Muscle of leg (tissue), 11 donors: ENCODE data around the gene C1R. TPM values are rescaled to one million over a fixed set of nuclear protein-coding genes. Genes with fewer than 3 reads are reported as not detected.
A peak's percentile ranks its signal among the peaks of the same experiment; 100 is the strongest.

Experiments used
- DNase-seq: peaks from one replicate; pipeline ENCODE4 v3.0.0; 2013
- H3K27ac ChIP-seq: one replicate; pipeline ENCODE4 v1.5.1; 2013; ENCODE audit warnings: mild to moderate bottlenecking, low read length, control low read depth
- H3K27me3 ChIP-seq: one replicate; pipeline ENCODE4 v1.6.1; 2013; ENCODE audit warnings: low read length; ENCODE audit not compliant: control insufficient read depth, insufficient read depth
- H3K36me3 ChIP-seq: one replicate; pipeline ENCODE4 v1.6.1; 2013; ENCODE audit warnings: low read length; ENCODE audit not compliant: control insufficient read depth, insufficient read depth
- H3K4me1 ChIP-seq: one replicate; pipeline ENCODE4 v1.6.1; 2013; ENCODE audit warnings: low read length; ENCODE audit not compliant: control insufficient read depth, insufficient read depth
- H3K4me3 ChIP-seq: one replicate; pipeline ENCODE4 v1.5.1; 2013; ENCODE audit warnings: low read length, control low read depth
- H3K9me3 ChIP-seq: replicated peaks from 2 replicates; pipeline ENCODE4 v1.6.1; 2013; ENCODE audit warnings: low read depth, low read length; ENCODE audit not compliant: control insufficient read depth
- WGBS: methylation state at CpG from one replicate; pipeline ENCODE4 v1.1.5; 2013; ENCODE audit warnings: missing lambda C conversion rate; ENCODE audit not compliant: insufficient coverage; 5-methylcytosine and 5-hydroxymethylcytosine counted together
- polyA plus RNA-seq, 8 donors: library from polyadenylated mRNA; unstranded; fragments of 120-200 nt; gene quantifications; one replicate each; pipeline versions ENCODE4 v1.2.1 to v1.2.3, GENCODE V29; 2013; ENCODE audit warnings: inconsistent platforms in 1 of 8, low replicate concordance in 1 of 8; ENCODE audit not compliant: insufficient read length in 8 of 8, insufficient read depth in 1 of 8
- total RNA-seq: library from RNA; stranded (reverse); fragments of 120-200 nt; gene quantifications from one replicate; pipeline ENCODE4 v1.2.4, GENCODE V29; 2013

C1R gene
- total and polyA plus RNA-seq, 9 donors = 75.0 to 105 (median 95.6) TPM

- peaks cover 23% of the 10 kb centered on the region for H3K36me3 ChIP-seq
- peak overlapping the region; percentile 55 for H3K27ac ChIP-seq
- peaks cover 27% of the 10 kb centered on the region for H3K4me1 ChIP-seq
- WGBS = no CpG with 5 or more reads among the region's 7 CpGs
- DNase-seq = no peak
- peaks cover 2% of the 10 kb centered on the region for H3K27me3 ChIP-seq
- peak overlapping the region; percentile 49 for H3K4me3 ChIP-seq
- no peaks in the 10 kb centered on the region for H3K9me3 ChIP-seq
Measured at GRCh38 chr12:7091171-7091570, 1.1 kb downstream of the C1R start.

- peaks cover 2% of the 10 kb centered on the region for H3K27me3 ChIP-seq
- H3K27ac ChIP-seq = peak overlapping the region; percentile 55
- 65% methylated on average over 11 of the region's 16 CpGs for WGBS
- peaks cover 27% of the 10 kb centered on the region for H3K4me1 ChIP-seq
- H3K4me3 ChIP-seq = peak overlapping the region; percentile 49
- H3K36me3 ChIP-seq = peaks cover 29% of the 10 kb centered on the region
- no peak for DNase-seq
- H3K9me3 ChIP-seq = no peaks in the 10 kb centered on the region
Measured at GRCh38 chr12:7090222-7090998, 1.8 kb downstream of the C1R start.

- Histone ChIP-seq H3K4me1 (peaks cover 27% of the 10 kb centered on the region), H3K27me3 (peaks cover 2% of the 10 kb centered on the region), H3K36me3 (peaks cover 38% of the 10 kb centered on the region), H3K9me3 (no peaks in the 10 kb centered on the region), H3K27ac (no peak overlapping the region), H3K4me3 (no peak overlapping the region)
- 76% methylated on average over 11 of the region's 11 CpGs for WGBS
- DNase-seq = no peak
Measured at GRCh38 chr12:7089196-7089871, 2.9 kb downstream of the C1R start.

GRCh38 chr12:7083125-7083524 is 9.1 kb downstream of the C1R start:
- no peak for DNase-seq
- Histone ChIP-seq H3K27me3 (no peaks in the 10 kb centered on the region), H3K9me3 (no peaks in the 10 kb centered on the region), H3K4me3 (no peak overlapping the region), H3K4me1 (no peaks in the 10 kb centered on the region), H3K27ac (no peak overlapping the region), H3K36me3 (peaks cover 27% of the 10 kb centered on the region)

- 72% methylated on average over 13 of the region's 14 CpGs for WGBS
- no peak for DNase-seq
- no peak overlapping the region for H3K27ac ChIP-seq
- peaks cover 19% of the 10 kb centered on the region for H3K36me3 ChIP-seq
- H3K4me1 ChIP-seq = no peaks in the 10 kb centered on the region
- H3K4me3 ChIP-seq = no peak overlapping the region
- no peaks in the 10 kb centered on the region for H3K27me3 ChIP-seq
- H3K9me3 ChIP-seq = no peaks in the 10 kb centered on the region
Measured at GRCh38 chr12:7081037-7081436, 11.2 kb downstream of the C1R start.

- Histone ChIP-seq H3K9me3 (no peaks in the 10 kb centered on the region), H3K4me1 (no peaks in the 10 kb centered on the region), H3K27ac (no peak overlapping the region), H3K36me3 (peaks cover 8% of the 10 kb centered on the region), H3K27me3 (no peaks in the 10 kb centered on the region), H3K4me3 (no peak overlapping the region)
- DNase-seq = no peak
Measured at GRCh38 chr12:7079826-7080125, 12.5 kb downstream of the C1R start.

- no peaks in the 10 kb centered on the region for H3K27me3 ChIP-seq
- DNase-seq = no peak
- no CpG with 5 or more reads among the region's 4 CpGs for WGBS
- H3K27ac ChIP-seq = no peak overlapping the region
- H3K4me3 ChIP-seq = no peak overlapping the region
- no peaks in the 10 kb centered on the region for H3K4me1 ChIP-seq
- no peaks in the 10 kb centered on the region for H3K9me3 ChIP-seq
- peaks cover 1% of the 10 kb centered on the region for H3K36me3 ChIP-seq
Measured at GRCh38 chr12:7078163-7078562, 14.1 kb downstream of the C1R start.

- Histone ChIP-seq H3K4me1 (no peaks in the 10 kb centered on the region), H3K27me3 (no peaks in the 10 kb centered on the region), H3K36me3 (no peaks in the 10 kb centered on the region), H3K27ac (no peak overlapping the region), H3K4me3 (no peak overlapping the region), H3K9me3 (no peaks in the 10 kb centered on the region)
- 90% methylated on average over 1 of the region's 4 CpGs for WGBS
- no peak for DNase-seq
Measured at GRCh38 chr12:7076493-7076892, 15.8 kb downstream of the C1R start.

GRCh38 chr12:7075939-7076338 is 16.3 kb downstream of the C1R start:
- 59% methylated on average over 1 of the region's 3 CpGs for WGBS
- Histone ChIP-seq H3K27me3 (no peaks in the 10 kb centered on the region), H3K36me3 (no peaks in the 10 kb centered on the region), H3K9me3 (no peaks in the 10 kb centered on the region), H3K27ac (no peak overlapping the region), H3K4me1 (no peaks in the 10 kb centered on the region), H3K4me3 (no peak overlapping the region)
- no peak for DNase-seq

GRCh38 chr12:7075518-7075917 is 16.7 kb downstream of the C1R start:
- WGBS = 29% methylated on average over 2 of the region's 3 CpGs
- no peak for DNase-seq
- Histone ChIP-seq H3K27ac (no peak overlapping the region), H3K36me3 (no peaks in the 10 kb centered on the region), H3K27me3 (no peaks in the 10 kb centered on the region), H3K4me3 (no peak overlapping the region), H3K4me1 (no peaks in the 10 kb centered on the region), H3K9me3 (no peaks in the 10 kb centered on the region)
